Kidney (tissue), 14 donors: ENCODE measurements around the gene CNTD1. TPM values are rescaled to one million over a fixed set of nuclear protein-coding genes. Genes with fewer than 3 reads are reported as not detected.

ENCODE experiments used
- DNase-seq, 5 donors: peaks; one replicate each; pipeline ENCODE4 v3.0.0-alpha.2; 2013 to 2020
- FAIRE-seq: peaks from 2 replicates; lab custom pipeline; 2012; peaks lifted over from hg19 to GRCh38; lab: Jason Lieb, UNC
- H3K27ac ChIP-seq, 2 donors: one replicate each; pipeline ENCODE4 v1.7.0; 2013; ENCODE audit warnings: low read depth in 2 of 2, low read length in 2 of 2, inconsistent platforms in 1 of 2
- H3K27me3 ChIP-seq: one replicate; pipeline ENCODE4 v1.7.1; 2013; ENCODE audit warnings: low read length, inconsistent platforms; ENCODE audit not compliant: control insufficient read depth, insufficient read depth
- H3K36me3 ChIP-seq, 3 donors: one replicate each; pipeline versions ENCODE4 v1.7.0 to v1.7.1; 2013; ENCODE audit warnings: low read length in 3 of 3, control low read depth in 1 of 3, inconsistent platforms in 1 of 3; ENCODE audit not compliant: insufficient read depth in 3 of 3, control insufficient read depth in 2 of 3
- H3K4me1 ChIP-seq, 3 donors: one replicate each; pipeline versions ENCODE4 v1.7.0 to v1.7.1; 2013; ENCODE audit warnings: low read length in 3 of 3, inconsistent platforms in 1 of 3, low read depth in 1 of 3; ENCODE audit not compliant: control insufficient read depth in 2 of 3, insufficient read depth in 2 of 3
- H3K4me3 ChIP-seq, 3 donors: one replicate each; pipeline versions ENCODE4 v1.7.0 to v1.8.1; 2013; ENCODE audit warnings: low read length in 3 of 3, control low read depth in 1 of 3, inconsistent platforms in 1 of 3
- H3K9ac ChIP-seq, 3 donors: one replicate each; pipeline versions ENCODE4 v1.7.0 to v1.7.1; 2013; ENCODE audit warnings: low read length in 3 of 3, control low read depth in 1 of 3, inconsistent platforms in 1 of 3
- H3K9me3 ChIP-seq, 3 donors: one replicate each; pipeline versions ENCODE4 v1.7.0 to v1.7.1; 2013; ENCODE audit warnings: low read length in 3 of 3, control low read depth in 1 of 3, inconsistent platforms in 1 of 3; ENCODE audit not compliant: control insufficient read depth in 2 of 3, insufficient read depth in 1 of 3
- CTCF ChIP-seq: IDR thresholded peaks from 3 replicates; pipeline ENCODE4 v1.5.1; 2012; ENCODE audit warnings: mild to moderate bottlenecking, moderate library complexity, borderline replicate concordance; ENCODE audit not compliant: insufficient read depth; ENCODE audit errors: extremely low read depth
- intact Hi-C: fragments of 100-400 bp; cut with DNase I; formaldehyde crosslinking; loops from one replicate; pipeline ENCODE4 v1.11.1; 2022
- polyA plus RNA-seq: library from polyadenylated mRNA; stranded (reverse); fragments of 350-450 nt; fragmentation: Illumina TruSeq; extraction: RNeasy Lipid Tissue Mini Kit (QIAGEN cat#74804); gene quantifications from one replicate; pipeline ENCODE4 v1.2.3, GENCODE V29; 2014; ENCODE audit warnings: low read depth, low replicate concordance; ENCODE audit not compliant: insufficient read depth
- total RNA-seq: library from RNA; stranded (reverse); fragmentation: NEBNext Ultra II Directional; extraction: Animal tissue kit (Norgen Biotek cat#: 25700); gene quantifications from one replicate; pipeline ENCODE4 v1.2.1, GENCODE V29; 2021
- donor health status: control.
- donor health status: control.
- donor health status: control.
- donor health status: control.
- donor health status: control.
- donor health status: DM: yes; HTN: yes; CAD: no.
- donor health status: Normal renal cell carcinoma (clear cell type).

The CNTD1 gene
- total and polyA plus RNA-seq, 2 donors from 2014 or later = 0.60 to 0.95 TPM

- FAIRE-seq = no peak
Measured at GRCh38 chr17:42791948-42792347, 6.7 kb upstream of the CNTD1 start.

GRCh38 chr17:42792545-42792944 lies 6.1 kb upstream of the CNTD1 start:
- intact Hi-C loops = no loop called here
- H3K9me3 ChIP-seq = no peaks in the 10 kb centered on the region
- H3K27me3 ChIP-seq = no peaks in the 10 kb centered on the region
- H3K27ac ChIP-seq = no peak overlapping the region
- no peaks in the 10 kb centered on the region for H3K36me3 ChIP-seq
- no peak overlapping the region for H3K9ac ChIP-seq
- TF ChIP-seq CTCF = no peak
- FAIRE-seq (no peak), DNase-seq (no peak)
- H3K4me1 ChIP-seq = peaks cover 0 to 13% (median 7%) of the 10 kb centered on the region in 3 donors
- H3K4me3 ChIP-seq = no peak overlapping the region

More at GRCh38 chr17:42791948-42792347, 6.7 kb upstream of the CNTD1 start:
- intact Hi-C loops = no loop called here
- DNase-seq = no peak
- Histone ChIP-seq H3K4me1 (peaks cover 0 to 11% (median 7%) of the 10 kb centered on the region in 3 donors), H3K27ac (no peak overlapping the region), H3K36me3 (peaks cover 0 to 4% (median 0%) of the 10 kb centered on the region in 3 donors), H3K4me3 (no peak overlapping the region), H3K27me3 (no peaks in the 10 kb centered on the region), H3K9me3 (no peaks in the 10 kb centered on the region), H3K9ac (no peak overlapping the region)
- no peak for TF ChIP-seq CTCF

- no peak for FAIRE-seq
- H3K27ac ChIP-seq = peak overlapping the region; percentile 33 to 90
- TF ChIP-seq CTCF = no peak
Measured at GRCh38 chr17:42795061-42795460, 3.6 kb upstream of the CNTD1 start.

GRCh38 chr17:42795465-42795864 lies 3.2 kb upstream of the CNTD1 start:
- FAIRE-seq = no peak
- TF ChIP-seq CTCF = no peak
- no peak overlapping the region for H3K4me3 ChIP-seq
- peaks cover 0 to 21% (median 13%) of the 10 kb centered on the region in 3 donors for H3K4me1 ChIP-seq
- no peaks in the 10 kb centered on the region for H3K9me3 ChIP-seq
- H3K36me3 ChIP-seq = no peaks in the 10 kb centered on the region
- DNase-seq = no peak
- no peaks in the 10 kb centered on the region for H3K27me3 ChIP-seq
- H3K27ac ChIP-seq = peak overlapping the region; percentile 90 to 97
- intact Hi-C loops = no loop called here
- H3K9ac ChIP-seq = no peak overlapping the region

More at GRCh38 chr17:42795061-42795460, 3.6 kb upstream of the CNTD1 start:
- intact Hi-C loops = no loop called here
- no peaks in the 10 kb centered on the region for H3K36me3 ChIP-seq
- H3K9ac ChIP-seq = no peak overlapping the region
- no peaks in the 10 kb centered on the region for H3K27me3 ChIP-seq
- DNase-seq = no peak
- peaks cover 0 to 21% (median 13%) of the 10 kb centered on the region in 3 donors for H3K4me1 ChIP-seq
- no peak overlapping the region for H3K4me3 ChIP-seq
- H3K9me3 ChIP-seq = no peaks in the 10 kb centered on the region
